ENCODE data around the gene SHISA7.
A peak's percentile ranks its signal among the peaks of the same experiment; 100 is the strongest.

SHISA7 gene

DNA sequence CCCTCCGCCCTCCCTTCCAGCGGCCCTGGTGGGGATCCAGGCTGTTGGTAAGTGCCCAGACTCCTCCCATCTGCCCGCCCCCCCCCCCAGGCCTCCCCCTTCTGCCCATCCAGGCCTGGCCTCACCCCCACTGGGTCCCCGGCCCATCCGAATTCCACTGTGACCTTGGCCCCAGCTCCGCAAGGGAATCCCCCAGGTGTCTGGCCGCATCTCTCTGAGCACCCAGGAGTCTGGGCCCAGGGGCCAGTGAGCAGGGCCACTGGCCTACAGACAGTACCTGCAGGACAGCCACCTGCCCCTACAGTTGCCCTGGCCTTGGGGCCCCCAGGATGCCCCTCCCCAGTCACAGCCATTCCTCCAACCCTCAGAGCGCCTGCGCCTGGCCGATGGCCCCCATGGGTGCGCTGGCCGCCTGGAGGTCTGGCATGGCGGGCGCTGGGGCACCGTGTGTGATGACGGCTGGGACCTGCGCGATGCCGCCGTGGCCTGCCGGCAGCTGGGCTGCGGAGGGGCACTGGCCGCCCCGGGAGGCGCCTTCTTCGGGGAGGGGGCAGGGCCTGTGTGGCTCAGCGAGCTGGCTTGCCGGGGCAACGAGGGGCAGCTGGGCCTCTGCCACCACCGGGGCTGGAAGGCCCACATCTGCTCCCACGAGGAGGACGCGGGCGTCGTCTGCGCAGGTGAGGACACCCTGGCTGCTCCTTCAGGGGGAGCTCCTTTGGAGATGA lies 46.0 kb upstream of the SHISA7 start:
- no peak overlapping the region for H3K4me3 ChIP-seq (ENCODE audit: low read depth, low read length)
- no peak for DNase-seq (ENCODE audit: low read depth)
- TF ChIP-seq, protein P1, sequence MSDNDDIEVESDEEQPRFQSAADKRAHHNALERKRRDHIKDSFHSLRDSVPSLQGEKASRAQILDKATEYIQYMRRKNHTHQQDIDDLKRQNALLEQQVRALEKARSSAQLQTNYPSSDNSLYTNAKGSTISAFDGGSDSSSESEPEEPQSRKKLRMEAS (IDR thresholded peaks at IDR 0.05; ENCODE audit: low read depth, low read length): no peak
- TF ChIP-seq MYC (IDR thresholded peaks at IDR 0.05; ENCODE audit: low read depth, low read length) (no peak), POLR2A (IDR thresholded peaks at IDR 0.05; ENCODE audit: extremely low read depth, insufficient read length) (no peak)
- TF ChIP-seq, protein P2, sequence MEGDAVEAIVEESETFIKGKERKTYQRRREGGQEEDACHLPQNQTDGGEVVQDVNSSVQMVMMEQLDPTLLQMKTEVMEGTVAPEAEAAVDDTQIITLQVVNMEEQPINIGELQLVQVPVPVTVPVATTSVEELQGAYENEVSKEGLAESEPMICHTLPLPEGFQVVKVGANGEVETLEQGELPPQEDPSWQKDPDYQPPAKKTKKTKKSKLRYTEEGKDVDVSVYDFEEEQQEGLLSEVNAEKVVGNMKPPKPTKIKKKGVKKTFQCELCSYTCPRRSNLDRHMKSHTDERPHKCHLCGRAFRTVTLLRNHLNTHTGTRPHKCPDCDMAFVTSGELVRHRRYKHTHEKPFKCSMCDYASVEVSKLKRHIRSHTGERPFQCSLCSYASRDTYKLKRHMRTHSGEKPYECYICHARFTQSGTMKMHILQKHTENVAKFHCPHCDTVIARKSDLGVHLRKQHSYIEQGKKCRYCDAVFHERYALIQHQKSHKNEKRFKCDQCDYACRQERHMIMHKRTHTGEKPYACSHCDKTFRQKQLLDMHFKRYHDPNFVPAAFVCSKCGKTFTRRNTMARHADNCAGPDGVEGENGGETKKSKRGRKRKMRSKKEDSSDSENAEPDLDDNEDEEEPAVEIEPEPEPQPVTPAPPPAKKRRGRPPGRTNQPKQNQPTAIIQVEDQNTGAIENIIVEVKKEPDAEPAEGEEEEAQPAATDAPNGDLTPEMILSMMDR (IDR thresholded peaks at IDR 0.05; ENCODE audit: low read depth, low read length): no peak

DNA sequence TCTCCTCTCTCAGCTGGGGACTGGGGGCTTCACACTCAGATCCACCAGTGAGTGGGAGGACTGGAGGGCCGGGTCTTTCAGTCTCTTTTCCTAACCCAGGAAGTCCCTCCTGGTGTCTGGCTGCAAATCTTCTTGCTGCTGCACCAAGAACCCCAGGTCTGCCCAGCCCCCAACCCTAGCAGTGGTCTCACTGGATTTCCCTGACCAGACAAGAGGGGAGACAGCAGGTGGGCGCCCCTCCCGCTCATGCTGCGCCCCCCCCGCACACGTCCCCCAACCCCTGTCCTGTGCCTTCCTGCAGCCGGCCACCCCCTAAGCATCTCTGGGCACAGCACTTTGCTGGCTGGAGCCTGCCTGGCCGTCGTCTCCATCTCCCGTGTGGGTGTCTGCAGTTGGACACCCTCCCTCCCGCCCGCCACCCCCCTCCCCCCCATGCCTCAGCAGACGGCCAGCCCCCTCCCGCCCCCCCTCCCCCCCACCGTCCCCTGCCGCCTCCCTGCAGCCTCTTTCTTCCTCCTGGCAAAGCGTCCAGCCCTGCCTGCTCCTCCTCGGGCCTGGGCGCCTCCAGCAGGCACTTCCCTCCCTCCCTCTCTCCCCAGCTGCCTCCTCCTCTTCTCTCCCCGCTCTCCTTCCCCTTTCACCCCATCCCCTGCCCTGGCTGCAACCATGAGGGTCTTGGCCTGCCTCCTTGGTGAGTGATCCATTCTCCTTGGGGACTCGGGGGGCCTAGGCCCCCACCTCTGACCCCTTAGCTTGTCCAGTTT lies 45.0 kb upstream of the SHISA7 start, which contains the start of gene SSC5D:
Gene SSC5D, plus strand, starts transcription at position 513 of the 764 bp plus-strand sequence. Its CDS starts 154 bp downstream, at position 667.
- no peak within 1 kb of the TSS for H3K4me3 ChIP-seq (ENCODE audit: low read depth, low read length)
- TF ChIP-seq, protein P2 (IDR thresholded peaks at IDR 0.05; ENCODE audit: low read depth, low read length): no peak
- TF ChIP-seq, protein P1 (IDR thresholded peaks at IDR 0.05; ENCODE audit: low read depth, low read length): no peak
- TF ChIP-seq MYC (IDR thresholded peaks at IDR 0.05; ENCODE audit: low read depth, low read length) (no peak), POLR2A (IDR thresholded peaks at IDR 0.05; ENCODE audit: extremely low read depth, insufficient read length) (no peak)
- peak; percentile 25 for DNase-seq (ENCODE audit: low read depth)

DNA sequence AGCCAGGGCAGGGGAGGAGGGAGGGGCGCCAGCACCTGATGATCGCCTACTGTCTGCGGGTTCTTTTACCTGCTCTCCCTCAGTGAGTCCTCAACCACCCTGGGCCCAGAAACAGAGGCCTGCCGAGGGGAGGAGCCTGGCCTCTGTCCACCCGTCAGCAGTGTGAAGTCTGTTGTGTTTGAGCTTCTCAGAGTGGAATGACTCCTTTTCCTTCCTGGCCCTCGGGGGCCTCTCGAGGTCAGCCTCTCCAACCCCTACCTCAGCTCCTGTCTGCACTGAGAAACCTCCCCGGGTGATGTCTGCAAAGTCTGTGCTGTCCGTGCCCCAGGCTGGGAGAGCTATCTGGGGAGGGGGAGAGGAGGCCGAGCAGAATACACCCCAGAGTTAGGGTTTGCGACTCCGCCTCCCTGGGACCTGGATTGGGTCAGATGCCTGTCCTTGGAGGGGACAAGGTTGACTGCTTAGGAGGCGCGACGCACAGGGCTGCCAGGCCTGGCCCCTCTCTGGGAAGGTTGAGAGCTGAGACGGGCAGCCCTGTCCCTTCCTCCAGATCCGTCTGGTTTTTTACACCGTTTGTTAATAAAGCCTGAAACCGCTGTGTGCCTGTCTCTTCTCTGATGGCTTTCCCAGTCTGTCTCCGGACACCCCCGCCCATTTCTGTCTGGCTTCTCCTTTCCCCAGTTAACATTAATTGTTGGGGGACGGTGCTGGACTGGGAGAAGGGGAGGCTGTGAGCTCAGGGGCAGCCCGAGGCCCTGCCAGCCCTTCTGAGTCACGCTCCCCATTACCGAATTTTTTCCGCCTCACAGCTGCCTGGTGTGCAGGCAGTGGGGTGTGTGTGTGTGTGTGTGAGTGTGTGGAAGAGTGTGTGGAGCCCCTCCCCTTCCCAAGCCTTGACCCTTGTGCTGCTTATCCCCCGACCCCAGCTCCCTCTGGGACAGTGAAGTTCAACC lies 44.1 kb upstream of the SHISA7 start:
- no peak overlapping the region for H3K4me3 ChIP-seq (ENCODE audit: low read depth, low read length)
- DNase-seq (ENCODE audit: low read depth): peak; percentile 23
- TF ChIP-seq, protein P1 (IDR thresholded peaks at IDR 0.05; ENCODE audit: low read depth, low read length): no peak
- no peak for TF ChIP-seq MYC (IDR thresholded peaks at IDR 0.05; ENCODE audit: low read depth, low read length)
- TF ChIP-seq, protein P2 (IDR thresholded peaks at IDR 0.05; ENCODE audit: low read depth, low read length): no peak
- TF ChIP-seq POLR2A (IDR thresholded peaks at IDR 0.05; ENCODE audit: extremely low read depth, insufficient read length): no peak

DNA sequence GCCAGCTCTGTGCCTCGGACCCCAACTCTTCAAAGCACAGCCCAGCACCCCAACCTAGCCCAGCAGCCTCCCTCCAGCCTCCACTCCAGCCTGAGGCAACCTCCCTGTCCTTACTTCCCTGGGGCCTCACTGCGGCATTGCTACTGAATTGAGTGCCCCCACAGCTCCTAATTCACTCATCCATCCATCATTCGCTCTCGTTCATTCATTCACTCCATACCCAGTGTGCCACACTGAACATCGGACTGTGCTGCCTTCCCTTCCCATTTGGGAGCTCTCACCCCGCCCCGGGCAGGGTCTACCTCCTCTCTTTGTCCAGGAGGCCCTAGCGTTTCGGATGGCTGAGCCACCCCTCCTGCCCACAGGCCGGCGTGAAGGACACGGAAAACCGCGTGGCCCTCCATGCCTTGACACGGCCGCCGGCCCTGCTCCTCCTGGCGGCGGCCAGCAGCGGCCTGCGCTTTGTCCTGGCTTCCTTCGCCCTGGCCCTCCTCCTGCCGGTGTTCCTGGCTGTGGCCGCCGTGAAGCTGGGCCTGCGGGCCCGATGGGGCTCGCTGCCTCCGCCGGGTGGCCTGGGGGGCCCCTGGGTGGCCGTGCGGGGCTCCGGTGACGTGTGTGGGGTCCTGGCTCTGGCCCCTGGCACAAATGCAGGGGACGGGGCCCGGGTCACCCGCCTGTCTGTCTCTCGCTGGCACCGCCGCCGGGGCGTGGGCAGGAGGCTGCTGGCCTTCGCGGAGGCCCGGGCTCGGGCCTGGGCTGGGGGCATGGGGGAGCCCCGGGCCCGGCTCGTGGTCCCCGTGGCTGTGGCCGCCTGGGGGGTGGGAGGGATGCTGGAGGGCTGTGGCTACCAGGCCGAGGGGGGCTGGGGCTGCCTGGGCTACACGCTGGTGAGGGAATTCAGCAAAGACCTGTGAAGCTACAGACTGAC lies 43.2 kb upstream of the SHISA7 start:
- TF ChIP-seq, protein P2 (IDR thresholded peaks at IDR 0.05; ENCODE audit: low read depth, low read length): no peak
- TF ChIP-seq MYC (IDR thresholded peaks at IDR 0.05; ENCODE audit: low read depth, low read length): no peak
- TF ChIP-seq, protein P1 (IDR thresholded peaks at IDR 0.05; ENCODE audit: low read depth, low read length): no peak
- no peak for TF ChIP-seq POLR2A (IDR thresholded peaks at IDR 0.05; ENCODE audit: extremely low read depth, insufficient read length)
- no peak overlapping the region for H3K4me3 ChIP-seq (ENCODE audit: low read depth, low read length)
- DNase-seq (ENCODE audit: low read depth): no peak
